NT2/D1 (cell line): ENCODE measurements around the gene CARS2.

Source experiments
- SUZ12 ChIP-seq: IDR thresholded peaks from 2 replicates; pipeline ENCODE4 v1.6.1; 2011; ENCODE audit not compliant: insufficient read length, insufficient read depth; ENCODE audit errors: extremely low read depth
- YY1 ChIP-seq: IDR thresholded peaks from 2 replicates; pipeline ENCODE4 v1.6.1; 2011; ENCODE audit not compliant: insufficient read length, insufficient read depth
- ZNF274 ChIP-seq: IDR thresholded peaks from 2 replicates; pipeline ENCODE4 v1.6.1; 2011; ENCODE audit warnings: mild to moderate bottlenecking, low read depth, low read length

DNA sequence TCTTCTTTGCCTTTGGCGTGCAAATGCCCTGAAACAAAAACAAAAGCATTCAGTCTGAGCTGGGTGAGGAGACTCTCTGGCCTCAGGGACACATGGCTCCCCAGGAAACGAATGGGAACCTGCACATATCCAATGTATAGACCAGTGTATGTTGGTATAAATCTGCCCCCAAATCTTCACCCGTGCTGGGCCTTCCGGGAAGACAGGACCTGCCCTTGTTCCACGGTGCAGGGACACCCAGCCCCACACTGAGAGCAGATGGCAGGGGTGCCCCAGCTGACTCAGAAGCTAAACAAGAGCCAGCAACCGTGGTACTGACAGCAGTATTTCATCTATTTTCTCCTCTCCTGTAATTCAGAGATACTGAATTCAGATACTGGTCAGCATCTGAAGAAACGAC, 42.4 kb downstream of the CARS2 start:
- no peak for TF ChIP-seq ZNF274
- TF ChIP-seq YY1, result no peak
- TF ChIP-seq SUZ12, result no peak
